ENCODE data around the gene HLA-DPB1.

HLA-DPB1 gene

DNA sequence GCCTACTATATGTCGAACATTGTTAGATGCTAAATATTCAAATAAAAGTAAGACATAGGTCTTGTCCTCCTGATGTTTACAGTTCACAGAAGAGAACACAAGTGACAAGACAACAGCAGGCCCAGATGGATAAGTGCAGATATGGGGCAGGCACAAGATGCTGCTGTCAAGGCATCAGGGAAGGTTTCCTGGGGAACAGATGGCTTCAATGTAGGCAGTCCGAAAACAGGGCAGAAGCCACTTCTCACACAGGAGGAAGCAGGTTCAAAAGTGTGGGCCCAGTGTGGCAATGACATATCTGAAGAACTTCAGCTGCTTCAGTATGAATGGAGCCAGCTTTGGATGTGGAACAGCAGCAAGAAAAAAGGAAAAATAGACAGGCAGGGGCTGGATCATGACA is 32.5 kb downstream of the HLA-DPB1 start:
- TF ChIP-seq, protein P1, sequence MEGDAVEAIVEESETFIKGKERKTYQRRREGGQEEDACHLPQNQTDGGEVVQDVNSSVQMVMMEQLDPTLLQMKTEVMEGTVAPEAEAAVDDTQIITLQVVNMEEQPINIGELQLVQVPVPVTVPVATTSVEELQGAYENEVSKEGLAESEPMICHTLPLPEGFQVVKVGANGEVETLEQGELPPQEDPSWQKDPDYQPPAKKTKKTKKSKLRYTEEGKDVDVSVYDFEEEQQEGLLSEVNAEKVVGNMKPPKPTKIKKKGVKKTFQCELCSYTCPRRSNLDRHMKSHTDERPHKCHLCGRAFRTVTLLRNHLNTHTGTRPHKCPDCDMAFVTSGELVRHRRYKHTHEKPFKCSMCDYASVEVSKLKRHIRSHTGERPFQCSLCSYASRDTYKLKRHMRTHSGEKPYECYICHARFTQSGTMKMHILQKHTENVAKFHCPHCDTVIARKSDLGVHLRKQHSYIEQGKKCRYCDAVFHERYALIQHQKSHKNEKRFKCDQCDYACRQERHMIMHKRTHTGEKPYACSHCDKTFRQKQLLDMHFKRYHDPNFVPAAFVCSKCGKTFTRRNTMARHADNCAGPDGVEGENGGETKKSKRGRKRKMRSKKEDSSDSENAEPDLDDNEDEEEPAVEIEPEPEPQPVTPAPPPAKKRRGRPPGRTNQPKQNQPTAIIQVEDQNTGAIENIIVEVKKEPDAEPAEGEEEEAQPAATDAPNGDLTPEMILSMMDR (IDR thresholded peaks at IDR 0.05; ENCODE audit: control insufficient read depth, insufficient read depth, low read depth, low read length, missing control alignments) = no peak
- no peak for DNase-seq (ENCODE audit: low read depth)
- H3K4me3 ChIP-seq (ENCODE audit: control insufficient read depth, low read depth, low read length) = no peak overlapping the region

DNA sequence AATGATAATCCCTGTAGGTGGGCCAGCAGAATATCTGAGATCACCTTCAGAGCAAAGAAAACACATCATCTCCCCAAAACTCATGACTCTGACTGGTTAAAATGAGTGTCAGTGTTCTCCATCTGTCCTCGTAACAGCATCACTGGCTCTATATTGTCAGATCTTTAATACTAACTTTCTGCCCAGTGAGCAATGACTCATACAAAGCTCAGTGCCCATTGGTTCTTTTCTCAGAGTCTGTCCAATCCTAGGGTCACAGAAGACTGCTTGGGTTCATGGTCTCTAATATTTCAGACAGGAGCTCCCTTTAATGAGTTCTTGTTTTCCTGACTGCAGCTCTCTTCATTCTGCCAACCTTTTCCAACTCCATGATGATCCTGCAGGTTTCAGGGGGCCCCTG is 36.4 kb downstream of the HLA-DPB1 start:
- TF ChIP-seq, protein P1 (IDR thresholded peaks at IDR 0.05; ENCODE audit: control insufficient read depth, insufficient read depth, low read depth, low read length, missing control alignments) = no peak
- DNase-seq (ENCODE audit: low read depth) = no peak
- no peak overlapping the region for H3K4me3 ChIP-seq (ENCODE audit: control insufficient read depth, low read depth, low read length)

DNA sequence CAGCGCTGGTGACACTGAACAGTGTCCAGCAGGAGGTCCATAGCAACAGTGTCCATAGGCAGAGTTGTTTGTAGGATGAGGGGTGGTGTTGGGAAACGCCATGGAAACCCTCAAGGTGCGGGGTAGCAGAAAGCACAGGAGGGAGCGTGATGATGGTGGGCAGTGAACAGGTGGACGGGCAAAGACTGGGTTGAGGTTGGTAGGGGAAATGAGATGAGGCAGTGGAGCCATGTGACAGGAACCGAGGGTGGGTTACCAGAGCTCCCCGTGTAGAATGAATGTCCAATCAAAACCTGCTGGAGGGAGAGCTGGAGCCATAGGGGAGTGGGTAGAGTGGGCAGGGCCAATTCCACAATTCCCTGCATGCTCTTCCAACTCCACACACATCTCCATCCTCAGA is 38.0 kb downstream of the HLA-DPB1 start:
- DNase-seq (ENCODE audit: low read depth) = no peak
- no peak overlapping the region for H3K4me3 ChIP-seq (ENCODE audit: control insufficient read depth, low read depth, low read length)
- TF ChIP-seq, protein P1 (IDR thresholded peaks at IDR 0.05; ENCODE audit: control insufficient read depth, insufficient read depth, low read depth, low read length, missing control alignments) = no peak

DNA sequence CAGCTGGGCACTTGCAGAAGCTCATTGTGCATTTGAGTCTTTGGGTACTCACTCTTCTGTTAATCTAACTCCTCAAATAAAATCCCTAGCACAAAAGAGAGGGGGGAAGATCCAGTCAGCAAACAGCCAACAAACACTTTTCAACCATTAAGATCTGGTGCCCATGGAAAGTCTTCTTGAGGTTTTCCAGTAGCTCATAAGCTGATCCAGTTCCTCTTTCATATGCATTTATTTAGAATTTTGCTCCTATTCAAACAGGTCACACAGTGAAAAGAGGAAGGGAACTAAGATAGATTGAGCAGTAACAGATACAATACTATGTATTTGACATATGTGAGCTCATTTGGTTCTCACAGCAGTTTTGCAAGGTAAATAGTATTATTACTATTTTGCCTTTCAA is 38.6 kb downstream of the HLA-DPB1 start:
- H3K4me3 ChIP-seq (ENCODE audit: control insufficient read depth, low read depth, low read length) = no peak overlapping the region
- DNase-seq (ENCODE audit: low read depth) = no peak

DNA sequence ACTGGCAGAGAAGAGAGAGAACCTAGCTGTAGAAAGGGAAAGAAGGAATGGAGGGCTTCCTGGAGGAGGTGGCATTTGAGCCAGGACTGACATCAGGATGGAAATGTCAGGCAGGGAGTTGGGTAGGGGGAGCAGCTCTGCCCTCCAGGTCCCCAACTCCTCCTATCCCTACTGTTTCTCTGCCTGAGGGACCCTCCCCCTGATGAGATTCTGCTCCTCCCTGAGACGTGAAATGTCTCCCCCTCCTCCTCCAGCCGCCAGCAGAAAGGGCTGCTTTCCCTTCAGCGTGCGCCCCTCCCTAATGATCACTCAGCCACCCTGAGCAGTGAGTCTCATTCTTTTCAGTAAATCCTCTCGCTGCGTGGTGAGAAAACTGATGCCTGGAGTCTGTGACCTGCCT is 40.6 kb downstream of the HLA-DPB1 start:
- TF ChIP-seq, protein P1 (IDR thresholded peaks at IDR 0.05; ENCODE audit: control insufficient read depth, insufficient read depth, low read depth, low read length, missing control alignments) = no peak
- no peak overlapping the region for H3K4me3 ChIP-seq (ENCODE audit: control insufficient read depth, low read depth, low read length)
- no peak for DNase-seq (ENCODE audit: low read depth)

More for the DNA sequence above, 38.6 kb downstream of the HLA-DPB1 start:
- TF ChIP-seq, protein P1 (IDR thresholded peaks at IDR 0.05; ENCODE audit: control insufficient read depth, insufficient read depth, low read depth, low read length, missing control alignments) = no peak

DNA sequence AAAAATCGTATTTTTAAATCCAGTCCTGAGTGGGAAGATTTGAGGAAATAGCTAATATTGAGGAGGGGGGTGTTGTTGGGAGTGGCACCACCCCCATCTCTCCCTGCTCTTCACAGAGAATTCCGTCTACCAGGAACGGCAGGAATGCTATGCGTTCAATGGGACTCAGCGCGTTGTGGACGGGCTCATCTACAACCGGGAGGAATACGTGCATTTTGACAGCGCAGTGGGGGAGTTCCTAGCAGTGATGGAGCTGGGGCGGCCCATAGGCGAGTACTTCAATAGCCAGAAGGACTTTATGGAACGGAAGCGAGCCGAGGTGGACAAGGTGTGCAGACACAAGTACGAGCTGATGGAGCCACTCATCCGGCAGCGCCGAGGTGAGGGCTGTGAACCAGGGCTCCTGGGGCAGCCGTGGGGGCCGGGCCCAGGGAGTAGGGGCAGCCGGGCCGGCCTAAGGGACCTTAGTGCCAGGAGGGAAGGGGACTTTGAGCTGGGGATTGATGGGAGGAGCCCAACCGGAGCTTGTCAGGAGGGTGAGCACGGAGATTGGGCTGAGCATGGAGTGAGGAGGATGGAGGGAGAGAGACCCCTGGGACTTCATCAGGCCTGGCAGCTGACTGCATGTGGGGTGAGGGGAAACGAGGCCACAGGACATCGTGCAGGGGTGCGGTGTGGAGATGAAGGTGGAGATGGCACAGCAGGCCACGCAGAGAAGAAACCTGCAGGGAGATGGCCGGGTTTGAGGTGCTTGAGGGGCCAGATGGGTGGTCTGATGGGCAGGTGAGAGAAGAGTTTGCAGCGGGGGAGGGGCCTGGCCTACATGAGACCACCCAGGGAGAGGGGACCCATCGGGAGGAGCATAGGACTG is 41.3 kb downstream of the HLA-DPB1 start:
- DNase-seq (ENCODE audit: low read depth) = no peak
- TF ChIP-seq, protein P1 (IDR thresholded peaks at IDR 0.05; ENCODE audit: control insufficient read depth, insufficient read depth, low read depth, low read length, missing control alignments) = no peak
- no peak overlapping the region for H3K4me3 ChIP-seq (ENCODE audit: control insufficient read depth, low read depth, low read length)
